MCF 10A (cell line): ENCODE data around the gene SH3BP5. TPM values are rescaled to one million over a fixed set of nuclear protein-coding genes. Genes with fewer than 3 reads are reported as not detected.
A peak's percentile ranks its signal among the peaks of the same experiment; 100 is the strongest.

Experiments used
- BruUV-seq: library from RNA; stranded (reverse); fragments of 400-500 nt; replicated peaks from 2 replicates; lab custom pipeline; 2021; lab: Mats Ljungman, UMichigan
- CTCF ChIA-PET: fragments of 300-600 bp; sonication (Branson Sonifier 250); formaldehyde crosslinking; extraction: SDS; loops from one replicate; lab custom pipeline; 2021; ENCODE audit warnings: antibody characterized with exemption, inconsistent platforms; lab: Yijun Ruan, JAX
- POLR2A ChIA-PET: fragments of 300-600, 350-650 bp; sonication (Branson Sonifier 250); formaldehyde crosslinking; extraction: SDS; loops from one replicate; lab custom pipeline; 2020; ENCODE audit warnings: antibody characterized with exemption, inconsistent platforms; lab: Yijun Ruan, JAX
- DNase-seq: peaks from one replicate; pipeline ENCODE4 v3.0.0-alpha.2; 2018; ENCODE audit not compliant: unreplicated experiment
- H3K27ac Mint-ChIP-seq: one replicate; pipeline ENCODE4 v1.8.0; 2022; ENCODE audit warnings: mild to moderate bottlenecking, low read depth, mixed read lengths; ENCODE audit not compliant: unreplicated experiment
- H3K27me3 Mint-ChIP-seq: one replicate; pipeline ENCODE4 v1.8.0; 2022; ENCODE audit warnings: mixed read lengths; ENCODE audit not compliant: insufficient read depth, unreplicated experiment
- H3K36me3 Mint-ChIP-seq: one replicate; pipeline ENCODE4 v1.8.0; 2022; ENCODE audit warnings: mild to moderate bottlenecking, moderate library complexity, mixed read lengths; ENCODE audit not compliant: insufficient read depth, unreplicated experiment
- H3K4me1 Mint-ChIP-seq: one replicate; pipeline ENCODE4 v1.8.0; 2022; ENCODE audit warnings: mixed read lengths; ENCODE audit not compliant: insufficient read depth, unreplicated experiment
- H3K4me3 Mint-ChIP-seq: one replicate; pipeline ENCODE4 v1.8.0; 2022; ENCODE audit warnings: mild to moderate bottlenecking, moderate library complexity, mixed read lengths; ENCODE audit not compliant: unreplicated experiment
- H3K9me3 Mint-ChIP-seq: one replicate; pipeline ENCODE4 v1.8.0; 2022; ENCODE audit warnings: mixed read lengths; ENCODE audit not compliant: unreplicated experiment
- intact Hi-C: fragments of 100-400 bp; cut with micrococcal nuclease; formaldehyde crosslinking; loops from 2 replicates; pipeline ENCODE4 v1.14.1; 2022
- total RNA-seq: library from RNA; stranded (reverse); gene quantifications from 2 replicates; pipeline ENCODE4 v1.2.3, GENCODE V29; 2022
- TF ChIP-seq, protein P1 (sequence below): fragments of 200-600 bp; IDR thresholded peaks from one replicate; pipeline ENCODE4 v1.8.0; 2022; ENCODE audit warnings: antibody characterized with exemption, mild to moderate bottlenecking; ENCODE audit not compliant: unreplicated experiment

SH3BP5 gene
- total RNA-seq, 1 experiment from 2014 or later = 8.8 TPM

DNA sequence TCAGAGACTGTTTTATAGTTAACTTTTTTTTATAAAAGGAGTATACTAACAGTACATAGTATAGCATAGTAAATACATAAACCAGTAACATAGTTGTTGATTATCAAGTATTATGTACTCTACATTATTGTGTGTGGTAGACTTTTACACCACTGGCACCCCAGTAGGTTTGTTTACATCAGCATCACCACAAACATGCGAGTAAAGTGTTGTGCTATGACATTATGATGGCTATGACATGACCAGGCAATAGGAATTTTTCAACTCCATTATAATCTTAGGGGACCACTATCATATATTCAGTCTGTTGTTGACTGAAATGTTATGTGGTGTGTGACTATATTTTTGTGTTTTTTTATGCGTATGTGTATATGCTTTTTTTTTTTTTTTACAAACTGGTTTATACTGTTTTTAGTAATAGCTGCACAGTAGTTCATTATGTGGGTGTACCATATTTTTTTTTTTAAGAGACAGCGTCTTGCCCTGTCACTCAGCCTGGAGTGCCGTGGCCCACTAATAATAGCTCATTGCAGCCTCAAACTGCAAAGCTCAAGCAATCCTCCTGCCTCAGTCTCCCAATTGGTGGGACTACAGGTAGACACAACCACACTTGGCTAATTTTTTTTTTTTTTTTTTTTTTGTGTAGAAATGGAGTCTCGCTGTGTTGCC, 124.4 kb downstream of the SH3BP5 start:
- no peak for DNase-seq
- H3K9me3 Mint-ChIP-seq = no peaks in the 10 kb centered on the region
- TF ChIP-seq, protein P1, sequence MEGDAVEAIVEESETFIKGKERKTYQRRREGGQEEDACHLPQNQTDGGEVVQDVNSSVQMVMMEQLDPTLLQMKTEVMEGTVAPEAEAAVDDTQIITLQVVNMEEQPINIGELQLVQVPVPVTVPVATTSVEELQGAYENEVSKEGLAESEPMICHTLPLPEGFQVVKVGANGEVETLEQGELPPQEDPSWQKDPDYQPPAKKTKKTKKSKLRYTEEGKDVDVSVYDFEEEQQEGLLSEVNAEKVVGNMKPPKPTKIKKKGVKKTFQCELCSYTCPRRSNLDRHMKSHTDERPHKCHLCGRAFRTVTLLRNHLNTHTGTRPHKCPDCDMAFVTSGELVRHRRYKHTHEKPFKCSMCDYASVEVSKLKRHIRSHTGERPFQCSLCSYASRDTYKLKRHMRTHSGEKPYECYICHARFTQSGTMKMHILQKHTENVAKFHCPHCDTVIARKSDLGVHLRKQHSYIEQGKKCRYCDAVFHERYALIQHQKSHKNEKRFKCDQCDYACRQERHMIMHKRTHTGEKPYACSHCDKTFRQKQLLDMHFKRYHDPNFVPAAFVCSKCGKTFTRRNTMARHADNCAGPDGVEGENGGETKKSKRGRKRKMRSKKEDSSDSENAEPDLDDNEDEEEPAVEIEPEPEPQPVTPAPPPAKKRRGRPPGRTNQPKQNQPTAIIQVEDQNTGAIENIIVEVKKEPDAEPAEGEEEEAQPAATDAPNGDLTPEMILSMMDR = no peak
- no TSS peak for BruUV-seq
- intact Hi-C loops = loop anchor here (5.0 to 10.0 kb wide), 3 partner anchors 167 to 607 kb away; no protein-coding TSS in a partner anchor
- CTCF ChIA-PET = interaction anchor here (0.6 to 9.1 kb wide), 6 partner anchors 32 to 197 kb away, joined by 3 to 121 read pairs (median 4); no protein-coding TSS in a partner anchor
- H3K4me1 Mint-ChIP-seq = peaks cover 13% of the 10 kb centered on the region
- POLR2A ChIA-PET = interaction anchor here (0.6 to 6.9 kb wide), 15 partner anchors 8 to 561 kb away, joined by 3 to 47 read pairs (median 6); partner anchors contain the start of genes CCDC174, MRPS25 and RBSN
- peak overlapping the region; percentile 81 for H3K4me3 Mint-ChIP-seq
- H3K36me3 Mint-ChIP-seq = peaks cover 40% of the 10 kb centered on the region
- H3K27ac Mint-ChIP-seq = peak overlapping the region; percentile 91
- H3K27me3 Mint-ChIP-seq = no peaks in the 10 kb centered on the region

DNA sequence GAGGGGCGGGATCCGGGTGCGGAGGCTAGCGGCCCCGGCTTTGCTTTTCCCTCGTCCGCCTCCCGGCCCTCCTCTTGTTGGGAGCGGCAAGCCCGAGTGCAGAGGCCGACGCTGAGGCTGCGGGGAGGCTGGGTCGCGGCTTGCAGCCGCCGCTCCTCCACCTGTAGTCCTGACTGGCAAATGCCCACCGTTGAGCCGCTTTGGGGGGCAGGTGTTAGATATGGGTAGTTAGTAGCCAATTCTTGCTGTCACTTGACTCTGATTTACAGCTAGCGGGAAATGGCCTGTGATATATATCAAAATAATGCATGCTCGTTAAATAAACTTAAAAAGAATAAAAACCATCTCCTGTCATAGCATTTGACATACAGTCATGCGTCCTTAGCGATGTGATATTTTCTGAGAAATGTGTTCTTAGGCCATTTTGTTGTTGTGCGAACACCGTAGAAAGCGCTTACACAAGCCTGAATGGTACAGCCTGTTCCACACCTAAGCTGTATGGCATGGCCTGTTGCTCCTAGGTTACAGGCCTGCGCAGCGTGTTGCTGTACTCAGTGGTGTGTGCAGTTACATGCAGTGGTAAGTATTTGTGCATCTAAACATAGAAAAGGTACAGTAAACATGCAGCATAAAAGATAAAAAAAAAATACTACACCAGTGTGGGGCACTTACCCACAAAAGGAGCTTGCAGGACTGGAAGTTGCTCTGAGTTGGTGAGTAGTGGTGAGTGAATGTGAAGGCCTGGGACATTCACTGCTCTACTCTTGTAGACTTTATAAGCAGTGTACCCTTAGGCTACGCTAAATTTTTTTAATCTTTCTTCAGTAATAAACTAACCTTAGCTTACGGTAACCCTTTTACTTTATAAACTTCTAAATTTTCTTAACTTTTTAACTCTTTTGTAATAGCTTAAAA, 125.5 kb downstream of the SH3BP5 start:
- Mint-ChIP-seq H3K36me3 (peaks cover 30% of the 10 kb centered on the region), H3K4me3 (peak overlapping the region; percentile 81), H3K9me3 (no peaks in the 10 kb centered on the region), H3K27ac (peak overlapping the region; percentile 91), H3K27me3 (no peaks in the 10 kb centered on the region), H3K4me1 (peaks cover 13% of the 10 kb centered on the region)
- BruUV-seq = TSS peak; percentile 33
- TF ChIP-seq, protein P1 = no peak
- ChIA-PET CTCF (interaction anchor here (0.6 to 9.1 kb wide), 11 partner anchors 11 to 675 kb away, joined by 3 to 121 read pairs (median 4); no protein-coding TSS in a partner anchor), POLR2A (interaction anchor here (0.6 to 6.9 kb wide), 25 partner anchors 7 to 562 kb away, joined by 3 to 47 read pairs (median 4); partner anchors contain the start of genes CCDC174, MRPS25 and RBSN)
- DNase-seq = peak; percentile 55
- intact Hi-C loops = loop anchor here (5.0 to 10.0 kb wide), 3 partner anchors 168 to 608 kb away; no protein-coding TSS in a partner anchor

DNA sequence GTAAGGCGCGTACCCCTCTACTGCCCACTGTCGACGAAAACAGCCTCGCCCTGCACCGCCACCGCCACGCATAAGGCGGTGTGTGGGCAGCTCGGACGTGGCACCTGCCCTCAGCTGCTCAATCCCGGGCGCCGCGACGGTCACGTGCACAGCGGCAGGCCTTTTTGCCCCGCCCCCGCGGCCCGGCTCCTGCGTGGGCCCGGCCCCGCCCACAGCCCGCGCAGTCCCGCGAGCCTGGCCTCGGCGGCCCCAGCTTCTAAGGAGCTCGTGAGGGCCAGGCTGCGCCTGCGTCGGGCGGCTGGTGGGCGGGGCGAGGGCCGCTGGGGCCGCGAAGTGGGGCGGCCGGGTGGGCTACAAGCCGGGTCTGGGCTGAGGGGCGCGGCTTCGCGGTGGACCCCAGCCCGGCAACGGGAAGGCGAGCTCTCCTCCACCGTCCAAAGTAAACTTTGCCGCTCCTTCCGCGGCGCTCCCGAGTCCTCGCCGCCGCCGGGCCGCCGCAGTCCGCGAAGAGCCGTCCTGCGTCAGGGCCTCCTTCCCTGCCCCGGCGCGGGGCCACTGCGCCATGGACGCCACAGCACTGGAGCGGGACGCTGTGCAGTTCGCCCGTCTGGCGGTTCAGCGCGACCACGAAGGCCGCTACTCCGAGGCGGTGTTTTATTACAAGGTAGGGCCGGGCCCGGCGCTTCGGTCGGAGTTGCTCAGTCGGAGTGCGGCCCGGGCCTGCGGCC, 126.3 kb downstream of the SH3BP5 start, which contains the start of gene CAPN7:
CAPN7 (plus strand) TSS at position 313 of the 728 bp plus-strand sequence; CDS start at position 563, 250 bp downstream.
- intact Hi-C loops = loop anchor here (5.0 to 10.0 kb wide), 3 partner anchors 169 to 609 kb away; no protein-coding TSS in a partner anchor
- Mint-ChIP-seq H3K4me1 (peaks cover 13% of the 10 kb centered on the region), H3K36me3 (peaks cover 23% of the 10 kb centered on the region), H3K9me3 (no peaks in the 10 kb centered on the region), H3K4me3 (peak within 1 kb of the TSS; percentile 81), H3K27me3 (no peaks in the 10 kb centered on the region), H3K27ac (peak within 1 kb of the TSS; percentile 91)
- CTCF ChIA-PET = interaction anchor here (0.5 to 9.1 kb wide), 18 partner anchors 10 to 903 kb away, joined by 3 to 121 read pairs (median 3); no protein-coding TSS in a partner anchor
- BruUV-seq = no TSS peak
- POLR2A ChIA-PET = interaction anchor here (0.7 to 6.9 kb wide), 30 partner anchors 8 to 1027 kb away, joined by 3 to 47 read pairs (median 4); partner anchors contain the start of genes CCDC174, EAF1, LSM3 and METTL6
- TF ChIP-seq, protein P1 = no peak
- peak; percentile 93 for DNase-seq
